ENCODE data around the gene ALOXE3.
A peak's percentile ranks its signal among the peaks of the same experiment; 100 is the strongest.
"Not testable (repeated sequence)": the region's sequence is repeated elsewhere in the genome, so short reads cannot be mapped to it uniquely, and the experiment has no call there.

Gene ALOXE3

DNA sequence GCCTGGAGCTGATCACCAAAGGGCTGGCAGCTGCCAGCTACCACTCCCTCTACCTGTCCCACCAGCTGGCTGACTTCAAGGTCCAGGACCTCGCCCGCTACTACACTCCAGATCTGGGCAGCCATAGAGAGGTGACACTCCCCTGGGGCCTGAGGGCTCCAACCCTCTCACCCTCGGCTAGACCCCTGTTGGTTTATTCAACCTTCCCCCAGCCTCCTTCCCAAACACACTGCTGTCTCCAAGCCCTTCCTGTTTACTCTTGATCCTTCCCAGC is 48.8 kb downstream of the ALOXE3 start:
- no peak for DNase-seq (ENCODE audit: low spot score)

DNA sequence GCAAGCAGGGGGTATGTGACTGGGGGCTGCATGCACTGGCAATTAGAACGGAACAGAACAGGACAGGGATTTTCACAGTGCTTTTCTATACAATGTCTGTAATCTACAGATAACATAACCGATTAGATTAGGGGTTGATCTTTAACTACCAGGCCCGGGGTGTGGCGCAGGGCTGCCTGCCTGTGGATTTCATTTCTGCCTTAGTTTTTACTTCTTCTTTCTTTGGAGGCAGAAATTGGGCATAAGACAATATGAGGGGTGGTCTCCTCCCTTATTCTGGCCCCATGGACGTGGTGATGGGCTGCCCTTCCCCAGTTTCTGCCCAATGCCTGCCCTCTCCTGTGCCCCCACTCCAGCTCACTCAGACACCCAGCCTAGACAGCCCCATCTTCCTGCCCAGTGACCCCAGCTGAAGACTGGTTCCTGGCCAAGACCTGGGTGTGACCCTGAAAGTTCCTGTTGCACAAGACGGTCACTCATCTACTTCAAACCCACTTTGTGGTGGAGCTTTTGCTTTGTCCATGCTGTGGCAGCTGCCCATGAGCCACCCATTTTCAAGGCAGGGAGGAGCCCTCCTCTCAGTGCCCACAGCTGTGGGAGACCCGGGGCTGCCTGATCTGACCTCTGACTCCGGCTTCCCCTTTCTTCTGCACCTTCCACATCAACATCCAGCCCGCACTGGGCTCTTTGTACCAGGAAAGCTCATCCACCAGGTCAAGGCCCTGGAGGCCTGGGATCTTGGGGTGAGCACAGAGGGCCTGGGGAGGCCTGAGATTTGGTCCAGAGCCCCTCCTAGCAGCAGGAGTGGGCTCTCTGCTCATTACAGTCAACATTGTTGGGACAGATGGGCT is 49.4 kb downstream of the ALOXE3 start:
- DNase-seq (ENCODE audit: low spot score) = no peak

- no peak for DNase-seq (ENCODE audit: low spot score)
These were observed 50.5 kb downstream of the ALOXE3 start for GRCh38 chr17:8067806-8068205.

- no peak for DNase-seq (ENCODE audit: low spot score)
These were observed 51.2 kb downstream of the ALOXE3 start for GRCh38 chr17:8066841-8067775.

- DNase-seq (ENCODE audit: low spot score) = no peak
These were observed 53.7 kb downstream of the ALOXE3 start for GRCh38 chr17:8064561-8065019.

- DNase-seq (ENCODE audit: low spot score) = no peak
These were observed 54.4 kb downstream of the ALOXE3 start for GRCh38 chr17:8063761-8064534.

- no peak for DNase-seq (ENCODE audit: low spot score)
These were observed 55.4 kb downstream of the ALOXE3 start for GRCh38 chr17:8062807-8063483.

- DNase-seq (ENCODE audit: low spot score) = no peak
These were observed 55.9 kb downstream of the ALOXE3 start for GRCh38 chr17:8062435-8062806.

DNA sequence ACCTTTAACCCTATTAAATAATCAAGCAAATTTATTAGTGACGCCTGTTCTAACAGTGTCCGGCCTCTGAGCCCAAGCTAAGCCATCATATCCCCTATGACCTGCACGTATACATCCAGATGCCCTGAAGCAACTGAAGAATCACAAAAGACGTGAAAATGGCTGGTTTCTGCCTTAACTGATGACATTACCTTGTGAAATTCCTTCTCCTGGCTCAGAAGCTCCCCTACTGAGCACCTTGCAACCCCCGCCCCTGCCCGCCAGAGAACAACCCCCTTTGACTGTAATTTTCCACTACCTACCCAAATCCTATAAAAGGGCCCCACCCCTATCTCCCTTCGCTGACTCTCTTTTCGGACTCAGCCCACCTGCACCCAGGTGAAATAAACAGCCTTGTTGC is 56.5 kb downstream of the ALOXE3 start:
- DNase-seq (ENCODE audit: low spot score) = not testable (repeated sequence)

DNA sequence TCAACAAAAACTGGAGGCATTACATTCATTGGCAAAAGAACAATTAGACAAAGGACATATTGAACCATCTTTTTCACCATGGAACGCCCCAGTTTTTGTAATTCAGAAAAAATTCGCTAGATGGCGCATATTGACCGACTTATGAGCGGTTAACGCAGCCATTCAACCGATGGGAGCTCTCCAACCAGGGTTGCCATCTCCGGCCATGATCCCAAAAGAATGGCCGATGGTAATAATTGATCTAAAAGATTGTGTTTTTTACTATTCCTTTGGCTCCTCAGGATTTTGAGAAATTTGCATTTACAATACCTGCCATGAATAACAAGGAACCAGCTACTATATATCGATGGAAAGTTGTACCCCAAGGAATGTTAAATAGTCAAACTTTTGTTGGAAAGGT is 58.0 kb downstream of the ALOXE3 start:
- peak; percentile 86 for DNase-seq (ENCODE audit: low spot score)

- no peak for DNase-seq (ENCODE audit: low spot score)
These were observed 59.2 kb downstream of the ALOXE3 start for GRCh38 chr17:8059131-8059530.

- DNase-seq (ENCODE audit: low spot score) = peak; percentile 79
These were observed 60.6 kb downstream of the ALOXE3 start for GRCh38 chr17:8057691-8058114.

DNA sequence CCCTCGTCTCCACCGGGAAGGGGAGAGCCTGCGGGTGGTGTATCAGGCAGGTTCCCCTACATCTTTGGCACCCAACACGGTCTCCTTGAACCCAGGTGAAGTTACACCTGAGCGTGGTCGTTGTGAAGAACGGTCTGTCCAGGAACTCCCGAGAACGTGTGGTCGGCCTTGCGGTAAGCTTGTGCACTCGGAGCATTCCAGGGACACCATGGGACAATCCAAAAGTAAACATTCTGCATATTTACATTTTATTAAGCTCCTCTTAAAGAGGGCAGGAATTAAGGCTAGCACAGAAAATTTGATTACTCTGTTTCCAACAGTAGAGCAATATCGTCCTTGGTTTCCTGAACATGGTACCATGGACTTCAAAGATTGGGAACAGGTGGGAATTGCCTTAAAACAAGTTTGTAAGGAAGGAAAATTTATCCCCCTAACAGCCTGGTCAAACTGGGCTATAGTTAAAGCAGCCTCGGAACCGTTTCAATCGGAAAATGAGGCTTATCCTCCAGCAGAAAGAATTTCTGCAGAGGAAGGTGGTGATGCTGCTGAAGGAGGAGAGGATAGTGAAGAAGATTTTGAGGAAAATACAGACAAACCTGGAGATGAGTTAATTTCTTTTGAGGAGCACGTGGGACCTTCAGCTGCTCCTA is 61.2 kb downstream of the ALOXE3 start:
- DNase-seq (ENCODE audit: low spot score) = no peak

DNA sequence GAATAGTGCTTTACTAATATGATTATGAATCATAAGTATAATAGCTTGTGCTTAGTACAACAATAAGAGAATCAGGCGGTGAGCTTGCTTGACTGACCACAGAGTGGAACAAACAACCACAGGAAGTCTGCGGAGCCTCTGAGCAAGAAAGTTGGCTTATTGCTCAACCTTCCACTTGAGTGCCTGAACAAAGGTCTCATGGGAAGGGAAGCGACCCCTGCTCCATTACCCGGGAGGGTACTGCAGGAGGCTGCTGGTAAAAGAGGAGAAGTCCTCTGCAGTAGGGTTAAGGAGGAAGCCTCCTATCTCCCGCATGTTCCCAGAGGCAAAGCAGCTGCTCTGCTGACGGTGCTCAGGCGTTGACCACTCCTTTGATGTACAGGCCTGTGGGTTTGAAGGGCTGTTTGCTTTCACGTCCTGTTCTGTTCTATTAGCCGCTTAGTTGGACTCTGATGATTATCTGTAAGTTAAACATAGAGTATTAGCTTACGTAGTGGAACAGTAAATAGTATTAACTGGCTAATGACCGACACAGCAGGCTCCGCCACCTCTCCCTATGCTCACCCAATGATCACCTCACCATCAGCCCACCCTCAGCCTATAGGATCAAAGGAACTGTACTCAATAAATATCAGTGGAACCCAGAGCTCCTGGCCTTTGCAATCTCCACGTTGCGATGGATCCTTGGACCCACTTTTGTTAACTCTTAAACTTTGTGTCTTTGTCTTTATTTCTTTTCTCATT is 61.9 kb downstream of the ALOXE3 start:
- DNase-seq (ENCODE audit: low spot score) = peak; percentile 15

GRCh38 chr17:8055851-8056231 is 62.5 kb downstream of the ALOXE3 start:
- no peak for DNase-seq (ENCODE audit: low spot score)

- no peak for DNase-seq (ENCODE audit: low spot score)
These were observed 64.7 kb downstream of the ALOXE3 start for GRCh38 chr17:8053600-8053999.

DNA sequence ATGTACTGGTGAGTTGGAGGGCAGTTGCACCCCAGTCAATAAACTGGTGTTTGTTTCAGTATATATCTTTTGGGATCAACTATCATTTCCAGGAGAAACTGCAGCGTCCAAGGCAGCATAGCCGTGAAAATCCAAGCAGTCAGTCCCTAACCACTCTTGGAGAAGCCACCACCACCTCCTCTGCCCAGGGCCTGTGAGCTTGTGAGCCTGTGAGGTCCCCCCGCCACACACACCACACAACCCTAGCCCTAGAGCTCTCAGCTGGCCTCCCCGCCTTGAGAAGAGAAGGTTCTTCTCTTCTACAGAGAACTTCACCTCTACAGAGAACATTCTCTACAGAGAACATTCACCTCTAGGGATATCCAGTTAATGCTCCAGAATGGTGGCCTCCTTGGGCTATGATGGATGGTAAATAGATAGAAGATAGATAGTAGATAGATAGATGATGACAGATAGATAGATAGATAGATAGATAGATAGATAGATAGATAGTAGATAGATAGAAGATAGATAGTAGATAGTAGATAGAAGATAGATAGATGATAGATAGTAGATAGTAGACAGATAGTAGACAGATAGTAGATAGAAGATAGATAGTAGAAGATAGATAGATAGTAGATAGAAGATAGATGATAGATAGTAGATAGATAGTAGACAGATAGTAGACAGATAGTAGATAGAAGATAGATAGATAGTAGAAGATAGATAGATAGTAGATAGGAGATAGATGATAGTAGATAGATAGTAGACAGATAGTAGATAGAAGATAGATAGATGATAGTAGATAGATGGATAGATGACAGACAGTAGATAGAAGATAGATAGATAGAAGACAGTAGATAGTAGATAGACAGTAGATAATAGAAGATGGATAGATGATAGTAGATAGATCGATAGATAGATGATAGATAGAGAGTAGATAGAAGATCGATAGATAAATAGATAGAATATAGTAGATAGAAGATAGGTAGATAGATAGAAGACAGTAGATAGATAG is 65.8 kb downstream of the ALOXE3 start:
- no peak for DNase-seq (ENCODE audit: low spot score)

DNA sequence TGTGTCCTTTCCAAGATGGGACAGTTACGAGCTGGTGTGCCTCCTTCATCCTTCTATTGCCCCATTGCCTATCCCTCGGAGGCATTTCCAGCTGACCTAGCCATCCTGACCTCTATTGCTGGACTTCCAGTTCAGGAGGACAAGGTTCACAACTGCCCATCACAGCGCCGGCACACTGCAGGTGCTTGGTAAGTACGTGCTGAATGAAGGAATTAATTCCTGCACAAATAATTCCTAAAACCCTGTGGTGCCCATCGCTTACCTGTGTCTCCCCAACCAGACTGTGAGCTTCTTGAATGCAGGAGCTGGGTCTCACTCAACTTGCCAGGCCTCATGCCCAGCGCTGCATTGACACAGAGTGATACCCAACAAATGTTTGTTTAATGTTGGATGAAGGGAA is 66.5 kb downstream of the ALOXE3 start:
- DNase-seq (ENCODE audit: low spot score) = no peak

- DNase-seq (ENCODE audit: low spot score) = no peak
These were observed 69.6 kb downstream of the ALOXE3 start for GRCh38 chr17:8048736-8049135.

Data from CD4-positive, alpha-beta T cell treated with Interleukin-15 for 4 hours (primary cell).